Activated CD4-positive, alpha-beta T cell treated with anti-CD3 and anti-CD28 coated beads, Interleukin-2, amount 50 U/mL, for 24 hours (primary cell): ENCODE data around the gene PARG.
"Not testable (repeated sequence)": the region's sequence is repeated elsewhere in the genome, so short reads cannot be mapped to it uniquely, and the experiment has no call there.

ENCODE experiments used
- DNase-seq, 2 donors: peaks; one replicate each; pipeline ENCODE4 v3.0.0-alpha.2; 2020; ENCODE audit warnings: low read depth in 1 of 2, low spot score in 1 of 2

PARG gene

GRCh38 chr10:49830846-49831245 is 111.0 kb downstream of the PARG start:
- no peak for DNase-seq

DNA sequence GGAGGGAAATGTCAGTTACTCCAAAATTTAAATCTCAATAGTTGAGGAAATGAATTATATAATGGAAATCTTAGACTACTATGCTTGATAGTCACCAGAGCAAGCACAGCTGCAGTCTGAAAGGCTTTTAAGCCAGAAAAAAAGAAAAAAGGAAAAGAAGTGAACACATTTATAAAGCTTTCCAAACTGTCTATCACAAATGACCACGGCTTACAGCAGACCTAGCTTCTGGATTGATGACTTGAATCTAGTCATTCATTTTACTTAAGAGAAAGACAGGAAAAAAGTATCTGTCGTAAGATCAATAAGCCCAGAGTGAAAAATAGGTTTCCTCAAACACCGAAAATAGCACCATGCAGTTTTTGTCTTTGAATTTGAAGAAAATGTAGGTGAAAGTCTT is 111.8 kb downstream of the PARG start:
- DNase-seq: no peak

- DNase-seq: no peak
Measured at GRCh38 chr10:49827297-49827696, 114.5 kb downstream of the PARG start.

GRCh38 chr10:49819234-49819958 is 122.4 kb downstream of the PARG start:
- no peak for DNase-seq

- no peak for DNase-seq
Measured at GRCh38 chr10:49817845-49818244, 124.0 kb downstream of the PARG start.

DNA sequence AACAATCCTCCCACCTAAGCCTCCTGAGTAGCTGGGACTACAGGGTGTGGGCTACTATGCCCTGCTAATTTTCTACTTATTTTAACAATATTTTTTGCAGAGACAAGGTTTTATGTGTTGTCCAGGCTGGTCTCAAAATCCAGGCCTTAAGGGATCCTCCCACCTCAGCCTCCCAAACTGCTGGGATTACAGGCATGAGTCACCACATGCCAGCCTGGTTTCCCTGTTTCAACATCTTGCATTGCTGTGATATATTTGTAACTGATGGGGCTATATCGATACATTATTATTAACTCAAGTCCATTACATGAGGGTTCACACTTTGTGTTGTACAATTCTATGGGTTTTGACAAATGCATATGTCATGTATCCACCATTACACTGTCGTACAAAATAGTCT is 137.8 kb downstream of the PARG start:
- no peak for DNase-seq

DNA sequence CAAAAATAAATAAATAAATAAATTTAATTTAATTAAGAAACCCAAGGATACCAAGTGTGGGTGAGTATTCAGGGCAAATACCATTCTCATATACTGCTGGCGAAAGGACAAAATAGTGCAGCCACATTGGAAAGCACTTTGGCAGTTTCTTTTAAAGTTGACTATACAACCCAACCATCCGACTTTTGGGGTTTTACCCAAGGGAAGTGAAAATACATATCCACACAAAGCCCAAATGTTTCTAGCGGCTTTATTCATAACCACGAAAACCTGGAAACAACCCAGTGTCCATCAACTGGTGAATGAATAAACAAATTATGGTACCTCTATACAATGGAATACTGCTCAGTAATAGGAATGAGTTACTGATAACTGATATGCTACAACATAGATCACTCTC is 143.6 kb downstream of the PARG start:
- DNase-seq: no peak

GRCh38 chr10:49791100-49791499 is 150.7 kb downstream of the PARG start:
- DNase-seq: no peak

DNA sequence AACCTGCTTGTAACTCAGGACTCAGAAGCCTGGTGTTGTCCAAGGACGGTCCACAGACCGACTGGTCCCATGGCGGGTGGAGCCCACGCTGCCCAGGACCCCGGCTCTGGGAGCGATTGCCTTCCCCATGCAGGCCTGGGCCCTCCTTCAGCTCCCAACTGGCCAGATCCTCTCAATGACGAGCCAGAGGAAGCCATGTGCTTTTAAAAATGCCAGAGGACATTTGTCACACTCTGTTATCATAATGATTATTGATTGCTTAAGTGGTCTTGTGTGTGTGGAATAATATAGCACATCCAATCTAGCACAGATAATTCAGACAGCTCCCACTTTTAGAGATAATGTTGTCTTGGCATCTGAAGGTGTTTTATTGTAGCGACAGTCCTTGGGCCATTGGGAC is 157.1 kb downstream of the PARG start:
- DNase-seq: no peak

DNA sequence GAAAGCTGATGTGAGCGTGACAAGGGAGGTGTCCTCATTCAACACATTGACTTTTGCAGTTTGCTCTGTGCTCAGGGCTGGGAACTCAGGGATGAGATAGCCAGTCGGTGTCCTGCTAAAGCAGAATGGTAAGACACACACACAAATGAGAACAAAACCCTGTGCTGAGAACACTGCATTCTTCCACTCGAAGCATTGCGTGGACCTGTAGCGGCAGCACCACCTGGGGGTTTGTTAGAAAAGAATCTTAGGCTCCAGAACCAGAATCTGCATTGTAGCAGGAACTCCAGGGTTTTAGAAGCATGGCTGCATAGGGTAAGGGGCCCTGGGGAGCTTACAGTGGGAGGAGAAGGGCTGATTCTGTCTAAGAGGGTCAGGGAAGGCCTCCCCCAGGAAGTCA is 158.2 kb downstream of the PARG start:
- DNase-seq: no peak

- no peak for DNase-seq
Measured at GRCh38 chr10:49781247-49781646, 160.6 kb downstream of the PARG start.

- no peak for DNase-seq
Measured at GRCh38 chr10:49778197-49778596, 163.6 kb downstream of the PARG start.

DNA sequence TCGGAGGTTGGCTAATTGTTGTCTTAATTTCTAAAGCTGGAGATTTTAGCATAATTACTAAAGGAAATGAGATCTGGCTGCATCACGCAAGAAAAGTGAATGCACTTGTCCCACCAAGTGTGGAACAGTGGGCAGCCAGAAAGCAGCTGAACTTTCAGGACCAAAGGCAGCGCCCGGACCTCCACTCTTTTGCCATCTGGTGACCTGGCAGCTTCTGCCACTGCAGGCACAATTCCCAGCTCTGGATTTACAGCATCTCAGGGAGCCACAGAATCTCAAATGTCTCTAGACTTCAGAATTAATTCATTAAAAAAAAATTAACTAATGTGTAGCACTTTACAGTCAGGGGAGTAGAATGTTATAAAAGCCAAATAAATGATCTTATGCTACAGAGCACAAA is 165.0 kb downstream of the PARG start:
- DNase-seq: no peak

GRCh38 chr10:49775014-49775413 is 166.8 kb downstream of the PARG start:
- DNase-seq: no peak

GRCh38 chr10:49772944-49773343 is 168.9 kb downstream of the PARG start:
- not testable (repeated sequence) for DNase-seq

GRCh38 chr10:49771046-49771445 is 170.8 kb downstream of the PARG start:
- not testable (repeated sequence) for DNase-seq

DNA sequence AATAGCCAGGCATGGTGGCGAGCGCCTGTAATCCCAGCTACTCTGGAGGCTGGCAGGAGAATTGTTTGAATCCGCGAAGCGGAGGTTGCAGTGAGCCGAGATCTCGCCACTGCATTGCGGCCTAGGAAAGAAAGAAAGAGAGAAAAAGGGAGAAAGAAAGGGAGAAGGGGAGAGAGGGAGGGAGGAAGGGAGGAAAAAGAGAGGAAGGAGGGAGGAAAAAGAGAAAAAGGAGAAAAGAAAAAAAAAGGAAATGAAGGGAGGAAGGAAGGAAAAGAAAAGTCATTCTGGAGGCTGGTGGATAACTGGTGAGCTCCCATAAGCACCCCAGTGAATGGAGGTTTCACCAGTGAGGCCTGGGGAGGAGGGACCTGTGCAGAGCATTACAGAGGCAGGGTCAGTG is 172.1 kb downstream of the PARG start:
- DNase-seq: no peak

DNA sequence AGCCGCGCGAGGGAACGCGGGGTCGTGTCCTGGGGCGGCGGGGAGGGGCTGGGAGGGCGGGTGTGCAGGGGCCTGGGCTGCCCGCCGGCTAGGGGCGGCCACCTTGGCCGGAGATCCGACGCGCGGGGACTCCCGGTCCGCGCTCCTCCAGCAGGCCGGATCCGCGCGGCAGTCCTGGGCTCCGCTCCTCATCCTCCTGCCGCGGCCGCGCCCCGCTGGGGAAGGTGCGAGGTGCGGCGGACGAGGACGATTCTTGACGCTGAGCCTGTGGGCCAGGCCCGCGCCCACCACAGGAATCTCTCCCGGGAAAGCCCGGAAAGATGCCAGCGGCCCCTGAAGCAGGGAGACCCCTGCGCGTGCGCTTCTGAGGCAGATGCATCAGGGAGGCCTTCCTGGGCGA is 173.1 kb downstream of the PARG start:
- DNase-seq: no peak

DNA sequence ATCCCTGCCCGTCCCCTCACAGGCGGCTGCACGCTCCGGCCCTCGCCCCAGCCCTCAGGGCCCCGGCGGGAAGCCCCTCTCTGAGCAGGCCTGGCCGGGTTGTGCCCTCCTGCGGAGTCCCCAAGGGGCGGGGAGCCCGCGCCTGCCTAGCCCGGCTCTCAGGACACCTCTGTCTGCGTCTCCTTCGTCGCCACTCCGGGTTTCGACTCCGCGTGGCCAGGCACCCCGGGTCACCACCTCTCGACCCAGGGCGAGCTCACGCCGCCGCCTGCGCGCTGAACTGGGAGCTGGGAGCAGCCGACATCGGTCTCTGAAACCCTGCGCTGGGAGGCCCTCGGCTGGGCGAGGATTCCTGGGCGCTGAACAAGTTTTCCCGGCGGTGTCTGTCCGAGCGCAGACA is 173.5 kb downstream of the PARG start:
- DNase-seq: no peak
